DND-41 (cell line): ENCODE data around the gene PABPC1L.

Experiments
- ATAC-seq: fragments of 200-7000 bp; cut with Tn5 transposase; 3 replicates; pipeline ENCODE4 v1.9.1; 2021; ENCODE audit warnings: low read depth; ENCODE audit not compliant: insufficient read depth
- DNase-seq: peaks from one replicate; pipeline ENCODE4 v3.0.0-alpha.2; 2020
- H2AFZ ChIP-seq: 2 replicates; pipeline ENCODE4 v1.6.0; 2012; ENCODE audit warnings: low read depth, low read length
- H3K27ac ChIP-seq: 2 replicates; pipeline ENCODE4 v1.5.1; 2012; ENCODE audit warnings: low read length, inconsistent platforms
- H3K27me3 ChIP-seq: fragments of 200-600 bp; sonication (generic); 2 replicates; pipeline ENCODE4 v1.6.0; 2012; ENCODE audit warnings: low read length, mild to moderate bottlenecking, inconsistent platforms; ENCODE audit not compliant: insufficient read depth, poor library complexity
- H3K36me3 ChIP-seq: 2 replicates; pipeline ENCODE4 v1.5.1; 2012; ENCODE audit warnings: low read length, inconsistent platforms; ENCODE audit not compliant: insufficient read depth
- H3K4me1 ChIP-seq: 2 replicates; pipeline ENCODE4 v1.5.1; 2012; ENCODE audit warnings: mild to moderate bottlenecking, low read length; ENCODE audit not compliant: insufficient read depth
- H3K4me2 ChIP-seq: 2 replicates; pipeline ENCODE4 v1.6.0; 2012; ENCODE audit warnings: mild to moderate bottlenecking, moderate library complexity, low read length, inconsistent platforms; ENCODE audit not compliant: insufficient read depth
- H3K4me3 ChIP-seq, 2 experiments: fragments of 200-600 bp in 1 of 2; shearing (Covaris generic) in 1 of 2; 2 replicates each; pipeline ENCODE4 v1.5.1; 2012 to 2016; ENCODE audit warnings: inconsistent platforms in 2 of 2, low read length in 2 of 2, mild to moderate bottlenecking in 2 of 2, low read depth in 1 of 2, moderate library complexity in 1 of 2
- H3K79me2 ChIP-seq: 2 replicates; pipeline ENCODE4 v1.6.0; 2012; ENCODE audit warnings: low read length, inconsistent platforms; ENCODE audit not compliant: insufficient read depth
- H3K9ac ChIP-seq: 2 replicates; pipeline ENCODE4 v1.6.0; 2012; ENCODE audit warnings: low read depth, mild to moderate bottlenecking, inconsistent platforms, low read length, moderate library complexity
- H3K9me3 ChIP-seq: 2 replicates; pipeline ENCODE4 v1.5.1; 2012; ENCODE audit warnings: low read length, moderate library complexity, mild to moderate bottlenecking, inconsistent platforms; ENCODE audit not compliant: insufficient read depth, severe bottlenecking
- H4K20me1 ChIP-seq: 2 replicates; pipeline ENCODE4 v1.6.0; 2012; ENCODE audit warnings: low read length; ENCODE audit not compliant: insufficient read depth
- CTCF ChIP-seq: IDR thresholded peaks from 2 replicates; pipeline ENCODE4 v1.5.1; 2012; ENCODE audit warnings: borderline replicate concordance, low read length, moderate library complexity, mild to moderate bottlenecking; ENCODE audit not compliant: poor library complexity, severe bottlenecking; ENCODE audit errors: extremely low read depth
- EZH2 ChIP-seq: IDR thresholded peaks from 3 replicates; pipeline ENCODE4 v1.6.1; 2012; ENCODE audit warnings: borderline replicate concordance, low read depth, mild to moderate bottlenecking, moderate library complexity, low read length, inconsistent platforms; ENCODE audit not compliant: severe bottlenecking

PABPC1L gene

GRCh38 chr20:44948107-44948506, 38.2 kb downstream of the PABPC1L start:
- no peak overlapping the region for H3K9ac ChIP-seq
- no peak overlapping the region for H2AFZ ChIP-seq
- H3K27me3 ChIP-seq = no peaks in the 10 kb centered on the region
- H3K4me1 ChIP-seq = no peaks in the 10 kb centered on the region
- 0 out of 3 replicates have a peak, but pooled peaks have one; percentile 12 for ATAC-seq
- H3K27ac ChIP-seq = no peak overlapping the region
- H3K9me3 ChIP-seq = no peaks in the 10 kb centered on the region
- H3K4me2 ChIP-seq = no peak overlapping the region
- no peaks in the 10 kb centered on the region; the same call in 1 of the 2 replicates for H3K79me2 ChIP-seq
- peaks cover 15% of the 10 kb centered on the region; the same call in 1 of the 2 replicates for H4K20me1 ChIP-seq
- TF ChIP-seq CTCF (no peak), EZH2 (no peak)
- peaks cover 99% of the 10 kb centered on the region for H3K36me3 ChIP-seq
- H3K4me3 ChIP-seq = no peak overlapping the region
- DNase-seq = no peak

GRCh38 chr20:44948513-44948912, 38.7 kb downstream of the PABPC1L start:
- no peak for ATAC-seq
- H3K27me3 ChIP-seq = no peaks in the 10 kb centered on the region
- H2AFZ ChIP-seq = no peak overlapping the region
- no peak overlapping the region for H3K27ac ChIP-seq
- DNase-seq = no peak
- TF ChIP-seq EZH2 = no peak
- no peak for TF ChIP-seq CTCF
- H3K4me2 ChIP-seq = no peak overlapping the region
- H3K4me3 ChIP-seq = no peak overlapping the region
- H3K9me3 ChIP-seq = no peaks in the 10 kb centered on the region
- no peaks in the 10 kb centered on the region; the same call in 1 of the 2 replicates for H3K79me2 ChIP-seq
- no peak overlapping the region for H3K9ac ChIP-seq
- no peaks in the 10 kb centered on the region for H3K4me1 ChIP-seq
- peaks cover 13% of the 10 kb centered on the region; the same call in 1 of the 2 replicates for H4K20me1 ChIP-seq
- H3K36me3 ChIP-seq = peaks cover 99% of the 10 kb centered on the region

GRCh38 chr20:44950368-44950767, 40.5 kb downstream of the PABPC1L start:
- peaks cover 99% of the 10 kb centered on the region for H3K36me3 ChIP-seq

More at GRCh38 chr20:44950368-44950767, 40.5 kb downstream of the PABPC1L start:
- Histone ChIP-seq H3K4me1 (no peaks in the 10 kb centered on the region), H3K4me3 (no peak overlapping the region), H4K20me1 (peaks cover 18% of the 10 kb centered on the region), H3K79me2 (no peaks in the 10 kb centered on the region; the same call in none of the 2 replicates), H2AFZ (no peak overlapping the region), H3K27me3 (no peaks in the 10 kb centered on the region), H3K4me2 (no peak overlapping the region), H3K9me3 (no peaks in the 10 kb centered on the region), H3K27ac (no peak overlapping the region), H3K9ac (no peak overlapping the region)
- no peak for TF ChIP-seq EZH2
- TF ChIP-seq CTCF = no peak
- ATAC-seq (no peak), DNase-seq (no peak)
